A549 (cell line): ENCODE results near the gene LRRC1.

ENCODE experiments used
- CHD2 ChIP-seq: fragments of 150-350 bp; IDR thresholded peaks from 2 replicates; pipeline ENCODE4 v1.6.1; 2014; ENCODE audit warnings: low read length; ENCODE audit not compliant: partially characterized antibody
- CTCF ChIP-seq: fragments of >200 bp; sonication (Bioruptor Twin); formaldehyde crosslinking; IDR thresholded peaks from 3 replicates; pipeline ENCODE4 v1.5.1; 2016
- EHMT2 ChIP-seq: fragments of 200-600 bp; sonication (generic); IDR thresholded peaks from 2 replicates; pipeline ENCODE4 v1.6.1; 2016; ENCODE audit warnings: antibody characterized with exemption, low read depth, mild to moderate bottlenecking, moderate library complexity
- EP300 ChIP-seq, 2 experiments: fragments of >200 bp; sonication (Bioruptor Twin); formaldehyde crosslinking; IDR thresholded peaks; 2 replicates in 1 of 2; 3 replicates in 1 of 2; pipeline ENCODE4 v1.6.1; 2016 to 2017
- MAFK ChIP-seq: fragments of 450-650 bp; IDR thresholded peaks from 2 replicates; pipeline ENCODE4 v1.6.1; 2014; ENCODE audit not compliant: partially characterized antibody
- NR3C1 ChIP-seq: fragments of >200 bp; sonication (Bioruptor Twin); formaldehyde crosslinking; IDR thresholded peaks from 3 replicates; pipeline ENCODE4 v1.6.1; 2017
- PHF8 ChIP-seq: fragments of 200-600 bp; sonication (generic); IDR thresholded peaks from 2 replicates; pipeline ENCODE4 v1.6.1; 2016; ENCODE audit warnings: low read depth, mild to moderate bottlenecking, antibody characterized with exemption, moderate library complexity, borderline replicate concordance
- POLR2A ChIP-seq: IDR thresholded peaks from 2 replicates; pipeline ENCODE4 v1.6.1; 2012; ENCODE audit warnings: mild to moderate bottlenecking, low read length
- RAD21 ChIP-seq, 2 experiments: fragments of >200 bp in 1 of 2; sonication (Bioruptor Twin) in 1 of 2; formaldehyde crosslinking in 1 of 2; IDR thresholded peaks in 1 of 2; conservative IDR thresholded peaks in 1 of 2; 2 replicates in 1 of 2; 3 replicates in 1 of 2; pipeline ENCODE4 v1.6.1; 2012 to 2018; ENCODE audit warnings: inconsistent platforms in 1 of 2
- RCOR1 ChIP-seq: fragments of 150-350 bp; IDR thresholded peaks from 2 replicates; pipeline ENCODE4 v1.6.1; 2014; ENCODE audit warnings: antibody characterized with exemption, low read length, low read depth
- RNF2 ChIP-seq: fragments of 200-600 bp; sonication (generic); IDR thresholded peaks from 2 replicates; pipeline ENCODE4 v1.6.1; 2016; ENCODE audit warnings: low read depth, mild to moderate bottlenecking, antibody characterized with exemption, moderate library complexity, borderline replicate concordance
- SMC3 ChIP-seq: fragments of >200 bp; sonication (Bioruptor Twin); formaldehyde crosslinking; IDR thresholded peaks from 3 replicates; pipeline ENCODE4 v1.6.1; 2018; ENCODE audit warnings: inconsistent platforms
- USF2 ChIP-seq: fragments of 450-650 bp; IDR thresholded peaks from 2 replicates; pipeline ENCODE4 v1.6.1; 2014; ENCODE audit warnings: antibody characterized with exemption

GRCh38 chr6:53799340-53799739 is 4.5 kb downstream of the LRRC1 start:
- no peak for TF ChIP-seq USF2
- no peak for TF ChIP-seq MAFK
- TF ChIP-seq CTCF = no peak
- no peak for TF ChIP-seq RCOR1
- TF ChIP-seq SMC3 = no peak
- no peak for TF ChIP-seq RNF2
- TF ChIP-seq RAD21 (conservative IDR thresholded peaks at IDR 0.05 in 1 of 2, IDR thresholded peaks at IDR 0.05 in 1 of 2) = no peak
- TF ChIP-seq EHMT2 = no peak
- TF ChIP-seq CHD2 = no peak
- no peak for TF ChIP-seq PHF8
- no peak for TF ChIP-seq NR3C1
- no peak for TF ChIP-seq EP300 (IDR thresholded peaks at IDR 0.05)
- TF ChIP-seq POLR2A = no peak
